ENCODE results near the gene USH1G.
"Not testable (repeated sequence)": the region's sequence is repeated elsewhere in the genome, so short reads cannot be mapped to it uniquely, and the experiment has no call there.

Gene USH1G

GRCh38 chr17:74930535-74931036, 7.5 kb upstream of the USH1G start:
- no peak for DNase-seq (ENCODE audit: low read depth in 2 of 2)

GRCh38 chr17:74928786-74929185, 5.7 kb upstream of the USH1G start:
- DNase-seq (ENCODE audit: low read depth in 2 of 2), result no peak

- DNase-seq (ENCODE audit: low read depth in 2 of 2), result no peak
Observed at GRCh38 chr17:74925242-74925641, 2.2 kb upstream of the USH1G start.

- DNase-seq (ENCODE audit: low read depth in 2 of 2), result no peak
Observed at GRCh38 chr17:74924250-74924948, 1.3 kb upstream of the USH1G start, which contains the start of gene OTOP2. TSS of gene OTOP2 (plus strand) at chr17:74924273. CDS start at chr17:74924633, 360 bp downstream.

- peak; percentile 61 to 73 for DNase-seq (ENCODE audit: low read depth in 2 of 2)
Observed at GRCh38 chr17:74923538-74924249, 639 bp upstream of the USH1G start.

GRCh38 chr17:74922172-74922571, 883 bp downstream of the USH1G start:
- no peak for DNase-seq (ENCODE audit: low read depth in 2 of 2)

GRCh38 chr17:74921769-74922168, 1.3 kb downstream of the USH1G start:
- DNase-seq (ENCODE audit: low read depth in 2 of 2), result no peak

GRCh38 chr17:74921026-74921681, 1.9 kb downstream of the USH1G start:
- no peak for DNase-seq (ENCODE audit: low read depth in 2 of 2)

GRCh38 chr17:74920642-74921025, 2.4 kb downstream of the USH1G start:
- no peak for DNase-seq (ENCODE audit: low read depth in 2 of 2)

GRCh38 chr17:74920306-74920620, 2.8 kb downstream of the USH1G start:
- no peak for DNase-seq (ENCODE audit: low read depth in 2 of 2)

GRCh38 chr17:74919440-74920305, 3.4 kb downstream of the USH1G start:
- no peak for DNase-seq (ENCODE audit: low read depth in 2 of 2)

- DNase-seq (ENCODE audit: low read depth in 2 of 2), result no peak
Observed at GRCh38 chr17:74918906-74919305, 4.1 kb downstream of the USH1G start.

GRCh38 chr17:74917430-74917829, 5.6 kb downstream of the USH1G start:
- DNase-seq (ENCODE audit: low read depth in 2 of 2), result no peak

- no peak for DNase-seq (ENCODE audit: low read depth in 2 of 2)
Observed at GRCh38 chr17:74916851-74917199, 6.2 kb downstream of the USH1G start.

GRCh38 chr17:74916136-74916850, 6.8 kb downstream of the USH1G start:
- no peak for DNase-seq (ENCODE audit: low read depth in 2 of 2)

- DNase-seq (ENCODE audit: low read depth in 2 of 2), result not testable (repeated sequence)
Observed at GRCh38 chr17:74911423-74911822, 11.6 kb downstream of the USH1G start.

GRCh38 chr17:74909097-74909496, 14.0 kb downstream of the USH1G start:
- not testable (repeated sequence) for DNase-seq (ENCODE audit: low read depth in 2 of 2)

- DNase-seq (ENCODE audit: low read depth in 2 of 2), result no peak
Observed at GRCh38 chr17:74907012-74907411, 16.0 kb downstream of the USH1G start.

- not testable (repeated sequence) for DNase-seq (ENCODE audit: low read depth in 2 of 2)
Observed at GRCh38 chr17:74906214-74906793, 16.8 kb downstream of the USH1G start.

- DNase-seq (ENCODE audit: low read depth in 2 of 2), result no peak
Observed at GRCh38 chr17:74904687-74905409, 18.2 kb downstream of the USH1G start.
